ENCODE measurements around the gene BORCS6. TPM values are rescaled to one million over a fixed set of nuclear protein-coding genes. Genes with fewer than 3 reads are reported as not detected.

The BORCS6 gene
- 5.4 to 9.0 TPM (median 8.1 TPM) in 5 replicates for total RNA-seq (2022; extraction: Qiagen RNA extraction)

DNA sequence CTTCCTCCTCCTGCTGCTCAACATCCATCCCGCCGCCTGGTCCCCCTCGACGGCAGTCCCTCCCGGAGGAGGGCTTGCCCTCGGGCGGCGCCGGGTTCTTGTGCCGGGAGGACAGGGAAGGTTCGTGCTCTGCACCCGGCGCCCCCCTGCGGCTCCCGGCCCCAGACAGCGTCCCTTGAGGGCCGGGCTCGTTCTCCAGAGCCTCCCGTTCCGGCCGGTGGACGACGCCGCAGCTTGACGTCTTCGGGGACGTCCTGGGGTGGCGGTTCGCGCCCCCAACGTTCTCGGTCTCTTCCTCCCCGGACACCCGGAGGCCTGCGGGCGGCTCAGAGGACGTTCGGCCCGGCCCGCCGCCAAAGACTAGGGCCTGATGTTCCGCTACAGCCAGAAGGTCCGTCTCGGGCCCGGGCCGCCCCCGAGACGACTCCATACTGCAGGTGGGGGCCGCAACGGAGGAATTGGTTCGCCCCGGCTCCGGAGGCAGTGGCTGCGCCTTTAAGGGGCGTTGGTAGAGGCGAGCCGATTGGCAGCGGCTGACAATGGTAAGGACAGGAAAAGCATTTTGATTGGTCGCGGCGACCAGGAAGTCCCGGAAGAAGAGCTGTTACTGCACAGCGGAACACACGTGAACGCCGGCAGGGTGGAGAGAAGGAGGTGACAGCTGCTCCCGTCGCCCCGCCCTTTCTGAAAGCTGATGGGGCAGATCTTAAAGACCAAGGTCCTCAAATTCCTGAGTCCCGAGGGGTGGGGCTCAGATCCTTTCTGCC, at the start of gene BORCS6:
TSS of gene BORCS6 (minus strand) at position 470 of the 767 bp plus-strand sequence. CDS start at position 430, 40 bp downstream.

DNA sequence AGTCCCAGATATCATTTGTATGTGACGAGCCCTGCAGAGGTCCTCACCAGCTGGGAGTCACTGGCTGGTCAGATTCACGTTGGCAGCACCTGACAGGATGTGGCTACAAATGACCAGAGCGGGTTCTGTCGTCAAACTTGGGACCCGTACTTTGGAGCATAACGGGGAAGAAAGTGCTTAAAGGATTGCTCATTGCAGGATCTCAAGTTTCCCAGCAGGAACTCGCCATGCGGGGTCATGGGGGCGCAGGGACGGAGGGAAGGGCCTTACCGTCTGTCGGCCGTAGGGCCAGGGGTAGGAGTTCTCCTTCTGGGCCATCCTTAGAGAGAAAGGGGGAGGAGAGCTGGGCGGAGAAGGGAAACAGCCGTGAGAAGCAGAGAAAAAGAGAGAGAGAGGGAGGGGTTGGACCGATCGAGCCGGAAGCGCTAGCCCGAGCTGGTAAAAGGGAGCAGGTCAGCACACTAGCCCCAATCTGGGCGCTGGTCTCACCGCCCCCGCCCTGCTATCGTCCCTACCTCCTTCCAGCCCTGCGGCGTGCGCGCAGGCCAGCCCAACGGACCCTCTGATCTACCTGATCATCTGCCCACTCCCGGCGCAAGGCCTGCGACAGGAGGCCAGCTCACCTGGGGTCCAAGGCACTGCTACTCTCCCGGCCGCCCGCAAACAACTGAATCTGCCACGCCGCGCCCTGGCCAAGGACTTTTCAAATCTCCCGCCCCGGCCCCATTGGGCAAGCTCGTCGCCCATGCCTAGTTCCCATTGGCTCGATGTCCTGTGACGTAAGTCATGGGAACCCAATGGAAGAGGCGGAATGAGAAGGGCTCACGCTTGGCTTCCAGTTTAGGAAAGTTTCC, 20.2 kb upstream of the BORCS6 start, which contains the start of gene AURKB:
TSS of gene AURKB (minus strand) at position 669 of the 854 bp plus-strand sequence. CDS start at position 318, 351 bp downstream.

DNA sequence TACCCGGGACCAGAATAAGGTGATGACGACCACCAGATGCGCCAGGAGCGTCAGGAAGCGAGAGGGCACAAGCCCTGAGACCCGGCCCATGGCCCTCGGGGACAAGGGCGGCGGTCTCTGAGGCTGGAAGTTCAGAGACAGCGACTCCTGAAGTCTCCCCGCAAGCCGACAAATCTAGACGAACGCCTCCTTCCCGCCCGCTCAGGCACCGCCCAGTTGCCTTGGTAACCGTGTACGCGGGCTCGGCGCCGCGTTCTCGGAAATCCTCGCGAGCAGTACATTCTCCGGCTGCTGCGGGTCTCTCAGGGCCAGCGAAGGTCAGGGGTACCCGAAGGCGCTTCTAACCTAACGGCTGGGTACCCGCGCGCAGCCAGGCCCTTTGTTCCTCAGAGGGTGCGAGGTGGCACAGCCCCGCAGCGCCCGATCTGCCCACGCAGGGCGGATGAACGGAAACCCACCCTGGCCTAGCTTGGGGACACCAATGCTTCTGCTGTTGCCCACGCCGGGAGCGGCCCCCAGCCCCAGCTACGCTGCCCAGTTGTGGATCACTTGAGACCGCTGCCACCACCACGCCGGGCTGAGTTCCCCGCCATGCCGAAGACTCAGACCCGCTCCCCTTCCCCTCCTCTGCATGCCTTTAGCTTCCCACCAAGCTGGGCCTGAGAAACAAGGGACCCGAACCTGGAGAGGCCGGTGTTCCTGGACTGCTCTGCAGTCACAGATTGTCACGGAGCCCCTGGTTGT, 13.6 kb downstream of the BORCS6 start, which contains the start of gene TMEM107:
TSS of gene TMEM107 (minus strand) at position 184 of the 744 bp plus-strand sequence. CDS start at position 90, 94 bp downstream.

DNA sequence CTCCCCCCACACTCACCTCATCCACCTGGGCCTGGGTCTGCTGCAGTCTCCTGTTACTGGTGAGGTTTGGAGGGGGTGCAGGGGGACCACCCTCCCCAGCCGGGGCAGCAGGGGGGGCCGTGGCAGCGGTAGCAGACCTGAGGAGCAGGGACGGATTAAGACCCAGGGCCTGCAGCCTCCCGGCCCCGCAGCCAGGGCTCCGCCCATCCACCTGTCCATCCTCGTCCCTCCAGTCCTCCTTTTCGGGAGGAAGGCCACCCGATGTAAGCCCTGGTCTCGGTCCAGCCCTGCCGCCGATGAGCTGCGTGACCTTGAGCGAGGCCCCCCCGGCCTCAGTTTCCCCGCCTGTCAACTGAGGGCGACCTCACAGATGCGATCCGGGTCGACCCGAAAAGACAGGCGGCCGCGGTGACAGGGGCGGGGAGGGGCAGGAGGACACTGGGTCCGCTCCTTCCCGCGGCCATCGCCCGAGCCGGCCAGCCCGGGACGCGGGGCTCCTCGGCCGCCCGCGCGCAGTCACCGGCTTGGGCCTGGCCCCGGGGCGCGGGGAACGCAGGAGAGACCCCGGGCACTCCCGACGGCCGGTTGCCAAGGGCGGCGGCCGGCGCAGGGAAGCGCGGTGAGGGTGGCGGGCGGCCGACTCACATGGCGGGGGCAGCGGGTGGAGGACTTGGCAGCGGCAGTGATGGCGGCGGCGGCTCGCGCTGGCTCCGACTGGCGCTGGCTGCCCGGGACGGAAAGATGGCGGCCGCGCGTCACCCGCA, 27.6 kb downstream of the BORCS6 start, which contains the start of gene VAMP2:
TSS of gene VAMP2 (minus strand) at position 716 of the 764 bp plus-strand sequence. CDS start at position 647, 69 bp downstream.

DNA sequence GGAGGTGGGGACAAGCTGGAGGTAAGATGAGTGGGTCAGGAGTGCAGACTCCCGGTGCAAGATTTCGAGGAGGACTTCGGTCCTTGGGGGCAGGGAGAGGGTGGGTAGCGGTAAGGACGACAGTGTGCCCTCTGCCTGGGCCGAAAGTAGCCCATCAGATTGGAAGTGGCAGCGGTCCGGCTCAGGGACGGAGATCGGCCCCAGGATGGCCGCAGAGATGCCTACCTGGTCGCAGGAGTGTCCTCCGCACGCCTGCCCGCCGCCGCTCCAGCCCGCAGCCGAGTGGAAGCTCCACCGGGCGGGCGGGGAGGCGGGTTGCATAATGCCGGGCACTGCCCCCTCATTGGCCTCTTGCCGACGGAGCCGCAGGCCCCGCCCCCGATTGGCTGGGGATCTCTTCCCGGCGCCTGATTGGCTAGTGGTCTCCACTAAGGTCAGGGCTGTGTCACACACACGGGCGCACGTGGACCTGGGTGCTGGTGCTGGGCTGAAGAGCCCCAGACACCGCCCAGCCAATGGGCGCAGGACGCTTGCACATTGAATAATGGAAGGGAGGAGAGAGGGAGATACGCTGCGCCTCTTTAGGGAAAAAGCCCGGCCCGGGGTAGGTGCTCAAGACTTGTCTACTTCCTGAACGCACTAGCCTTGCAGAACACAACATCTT, 37.7 kb downstream of the BORCS6 start, which contains the start of gene PER1:
TSS of gene PER1 (minus strand) at position 293 of the 664 bp plus-strand sequence. CDS start 1,698 bp downstream, outside the sequence.

Other genes starting within 250 kb of the BORCS6 start
- 0.07 to 0.40 TPM (median 0.11 TPM) in 4 of 5 replicates, not detected in the other for gene GUCY2D, start 187.6 kb downstream of the BORCS6 start, total RNA-seq (2022; extraction: Qiagen RNA extraction)
- 0.03 to 0.05 TPM (median 0.04 TPM) in 3 of 5 replicates, not detected in the others for gene ALOX15B, start 151.1 kb downstream of the BORCS6 start, total RNA-seq (2022; extraction: Qiagen RNA extraction)
- gene ALOX12B, start 102.5 kb downstream of the BORCS6 start, total RNA-seq (2022; extraction: Qiagen RNA extraction) = 1.3 to 2.1 TPM (median 1.6 TPM) in 5 replicates
- gene ALOXE3, start 71.7 kb downstream of the BORCS6 start, total RNA-seq (2022; extraction: Qiagen RNA extraction) = 5.8 to 9.3 TPM (median 8.0 TPM) in 5 replicates
- gene HES7, start 66.1 kb downstream of the BORCS6 start, total RNA-seq (2022; extraction: Qiagen RNA extraction) = 1.6 to 3.7 TPM (median 3.1 TPM) in 5 replicates
- 19.4 to 22.8 TPM (median 21.1 TPM) in 5 replicates for gene PER1, start 37.8 kb downstream of the BORCS6 start, total RNA-seq (2022; extraction: Qiagen RNA extraction)
- gene VAMP2, start 27.2 kb downstream of the BORCS6 start, total RNA-seq (2022; extraction: Qiagen RNA extraction) = 20.8 to 30.3 TPM (median 26.2 TPM) in 5 replicates
- 18.9 to 23.4 TPM (median 20.9 TPM) in 5 replicates for gene TMEM107, start 13.8 kb downstream of the BORCS6 start, total RNA-seq (2022; extraction: Qiagen RNA extraction)
- gene AURKB, start 20.4 kb upstream of the BORCS6 start, total RNA-seq (2022; extraction: Qiagen RNA extraction) = 156 to 178 TPM (median 158 TPM) in 5 replicates
- 11.3 to 21.2 TPM (median 17.1 TPM) in 5 replicates for gene CTC1, start 57.9 kb upstream of the BORCS6 start, total RNA-seq (2022; extraction: Qiagen RNA extraction)
- gene PFAS, start 59.1 kb upstream of the BORCS6 start, total RNA-seq (2022; extraction: Qiagen RNA extraction) = 47.8 to 55.0 TPM (median 53.4 TPM) in 5 replicates
- gene RANGRF, start 98.5 kb upstream of the BORCS6 start, total RNA-seq (2022; extraction: Qiagen RNA extraction) = 36.6 to 48.2 TPM (median 47.6 TPM) in 5 replicates
- gene SLC25A35, start 105.2 kb upstream of the BORCS6 start, total RNA-seq (2022; extraction: Qiagen RNA extraction) = 5.9 to 9.1 TPM (median 7.4 TPM) in 5 replicates
- 0.03 TPM in 1 of 5 replicates, not detected in the others for gene ARHGEF15, start 120.1 kb upstream of the BORCS6 start, total RNA-seq (2022; extraction: Qiagen RNA extraction)
- gene ODF4, start 149.7 kb upstream of the BORCS6 start, total RNA-seq (2022; extraction: Qiagen RNA extraction) = not detected in 5 replicates
- gene RPL26, start 193.0 kb upstream of the BORCS6 start, total RNA-seq (2022; extraction: Qiagen RNA extraction) = 3,440 to 4,568 TPM (median 3,797 TPM) in 5 replicates
- not detected in 5 replicates for gene RNF222, start 207.6 kb upstream of the BORCS6 start, total RNA-seq (2022; extraction: Qiagen RNA extraction)
- 53.5 to 69.0 TPM (median 61.5 TPM) in 5 replicates for gene NDEL1, start 245.7 kb upstream of the BORCS6 start, total RNA-seq (2022; extraction: Qiagen RNA extraction)

Data from A549 treated with CORT108297 at 1 μM for 4 hours (cell line).